GM18861 (cell line): ENCODE data around the gene HAPLN2.
"Not testable (repeated sequence)": the region's sequence is repeated elsewhere in the genome, so short reads cannot be mapped to it uniquely, and the experiment has no call there.

Experiments
- ATAC-seq: cut with Tn5 transposase; IDR thresholded peaks from one replicate; pipeline ENCODE4 v1.9.1; 2021; ENCODE audit not compliant: unreplicated experiment

The HAPLN2 gene

GRCh38 chr1:156618853-156619581, at the start of gene HAPLN2:
Gene HAPLN2, plus strand, starts transcription at chr1:156619415. Its CDS starts 4,076 bp downstream, at chr1:156623491.
- no peak for ATAC-seq

GRCh38 chr1:156571261-156571852, 47.9 kb upstream of the HAPLN2 start:
- no peak for ATAC-seq

DNA sequence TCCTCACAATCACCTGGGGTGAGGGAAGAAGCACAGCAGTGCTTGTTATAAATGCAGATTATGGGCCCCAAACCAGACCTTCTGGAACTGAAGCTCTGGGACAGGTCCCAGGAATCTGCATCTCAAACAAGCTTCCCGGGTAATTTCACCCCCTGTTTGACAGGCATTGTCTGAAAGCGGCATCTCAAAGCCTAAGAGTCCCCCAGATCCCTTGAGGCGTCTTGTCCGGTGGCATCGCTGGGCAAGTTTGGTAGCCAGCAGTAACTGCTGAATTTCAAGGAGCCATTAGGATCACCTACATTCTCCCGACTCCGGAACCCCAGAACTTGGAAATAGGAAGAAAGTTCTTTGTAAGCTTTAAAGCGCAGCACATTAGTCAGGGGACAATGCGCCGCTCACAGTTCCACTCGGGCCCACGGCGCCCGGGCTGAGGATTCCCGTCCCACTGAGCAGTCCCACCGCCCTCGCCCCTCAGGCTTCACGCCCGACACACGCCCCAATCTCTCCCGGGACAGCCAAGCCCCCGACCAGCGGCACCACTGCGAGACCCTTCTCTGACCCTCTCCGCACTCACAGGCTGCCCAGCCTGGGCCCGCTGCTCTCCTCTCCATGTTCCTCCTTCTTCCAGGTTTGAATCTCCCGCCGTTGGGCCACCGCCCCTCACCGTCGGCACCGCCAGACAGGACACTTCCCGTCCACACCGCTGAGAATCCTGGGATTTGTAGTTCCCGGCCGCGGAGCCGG, 47.1 kb upstream of the HAPLN2 start, which contains the start of gene IQGAP3:
Gene IQGAP3, minus strand, starts transcription at position 647 of the 744 bp plus-strand sequence. Its CDS starts 36 bp downstream, at position 611.
- ATAC-seq = no peak

GRCh38 chr1:156572663-156573018, 46.6 kb upstream of the HAPLN2 start:
- ATAC-seq = no peak

- ATAC-seq = no peak
These were observed 45.1 kb upstream of the HAPLN2 start for GRCh38 chr1:156574039-156574633.

DNA sequence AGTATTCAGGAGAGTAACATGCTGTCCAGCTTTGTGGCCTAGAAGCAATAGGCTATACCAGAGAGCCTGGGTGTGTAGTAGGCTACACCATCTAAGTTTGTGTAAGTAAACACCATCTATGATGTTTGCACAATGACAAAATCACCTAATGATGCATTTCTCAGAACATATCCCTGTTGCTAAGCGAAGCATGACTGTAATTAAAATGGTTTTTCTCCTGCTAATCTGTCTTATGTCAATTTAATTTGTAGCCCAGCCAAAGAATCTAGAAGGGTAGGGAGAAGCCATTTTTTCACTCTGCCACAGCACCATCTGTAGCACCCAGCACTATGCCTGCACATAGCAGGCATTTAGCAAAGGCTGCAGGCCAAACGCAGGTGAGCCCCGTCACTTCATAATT, 41.7 kb upstream of the HAPLN2 start:
- no peak for ATAC-seq

- ATAC-seq = no peak
These were observed 41.2 kb upstream of the HAPLN2 start for GRCh38 chr1:156578055-156578454.

- no peak for ATAC-seq
These were observed 39.7 kb upstream of the HAPLN2 start, which contains the start of gene TTC24 for GRCh38 chr1:156579472-156579871. Gene TTC24, plus strand, starts transcription at chr1:156579723. Its CDS starts 1,642 bp downstream, at chr1:156581365.

DNA sequence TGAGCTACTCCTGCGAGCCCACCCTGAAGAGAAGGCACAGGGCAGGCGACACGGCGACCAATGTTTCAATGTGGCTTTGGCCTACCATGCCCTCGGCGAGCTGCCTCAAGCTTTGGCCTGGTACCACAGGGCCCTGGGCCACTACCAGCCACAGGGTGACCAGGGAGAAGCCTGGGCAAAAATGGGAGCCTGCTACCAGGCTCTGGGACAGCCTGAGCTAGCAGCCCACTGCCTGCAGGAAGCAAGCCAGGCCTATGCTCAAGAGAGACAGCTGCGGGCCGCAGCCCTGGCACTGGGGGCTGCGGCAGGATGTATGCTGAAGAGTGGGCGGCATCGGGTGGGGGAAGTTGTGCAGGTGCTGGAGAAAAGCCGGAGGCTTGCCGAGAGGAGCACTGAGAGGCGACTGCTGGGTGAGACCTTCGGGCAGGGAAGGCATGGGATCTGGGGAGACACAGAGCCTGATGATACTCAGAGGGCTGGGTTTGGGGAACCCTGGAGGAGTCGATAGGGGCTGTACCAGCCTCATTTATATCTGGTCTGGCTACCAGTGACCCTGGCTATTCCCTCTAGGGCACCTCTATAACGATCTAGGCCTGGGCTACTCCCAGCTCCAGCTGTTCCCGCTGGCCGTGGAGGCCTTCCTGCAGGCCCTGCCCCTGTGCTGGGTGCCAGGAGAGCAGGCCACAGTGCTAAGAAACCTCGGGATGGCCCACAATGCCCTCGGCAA, 37.4 kb upstream of the HAPLN2 start:
- no peak for ATAC-seq

DNA sequence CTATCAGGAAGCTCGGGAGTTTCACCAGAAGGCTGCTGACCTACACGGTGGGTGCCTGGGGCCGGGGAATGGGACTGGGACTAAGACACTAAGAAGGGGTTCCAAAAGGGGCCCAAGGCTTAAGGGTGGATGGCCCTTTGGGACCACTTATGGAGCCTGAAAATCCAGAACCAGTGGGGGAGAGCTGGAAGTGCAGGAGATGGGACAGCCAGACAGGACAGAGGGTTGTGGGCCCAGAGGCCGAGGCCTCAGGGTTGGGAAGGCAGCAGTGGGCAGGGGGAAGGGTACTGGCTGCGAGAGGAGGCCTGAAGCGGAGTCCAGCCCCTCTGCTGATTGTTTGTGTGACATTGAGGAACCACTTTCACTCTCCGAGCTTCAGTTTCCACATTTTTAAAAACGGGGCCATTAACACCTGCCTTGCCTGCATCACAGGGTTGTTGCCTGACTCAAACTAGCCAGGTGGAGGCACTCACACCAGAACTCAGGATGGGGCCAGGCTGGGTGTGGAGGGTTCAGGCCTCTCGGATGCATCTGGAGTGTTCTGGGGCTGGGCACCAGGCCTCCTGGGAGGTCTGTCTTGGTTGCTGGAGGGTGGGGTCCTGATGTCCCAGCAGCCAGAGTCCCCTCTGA, 36.7 kb upstream of the HAPLN2 start:
- ATAC-seq = no peak

DNA sequence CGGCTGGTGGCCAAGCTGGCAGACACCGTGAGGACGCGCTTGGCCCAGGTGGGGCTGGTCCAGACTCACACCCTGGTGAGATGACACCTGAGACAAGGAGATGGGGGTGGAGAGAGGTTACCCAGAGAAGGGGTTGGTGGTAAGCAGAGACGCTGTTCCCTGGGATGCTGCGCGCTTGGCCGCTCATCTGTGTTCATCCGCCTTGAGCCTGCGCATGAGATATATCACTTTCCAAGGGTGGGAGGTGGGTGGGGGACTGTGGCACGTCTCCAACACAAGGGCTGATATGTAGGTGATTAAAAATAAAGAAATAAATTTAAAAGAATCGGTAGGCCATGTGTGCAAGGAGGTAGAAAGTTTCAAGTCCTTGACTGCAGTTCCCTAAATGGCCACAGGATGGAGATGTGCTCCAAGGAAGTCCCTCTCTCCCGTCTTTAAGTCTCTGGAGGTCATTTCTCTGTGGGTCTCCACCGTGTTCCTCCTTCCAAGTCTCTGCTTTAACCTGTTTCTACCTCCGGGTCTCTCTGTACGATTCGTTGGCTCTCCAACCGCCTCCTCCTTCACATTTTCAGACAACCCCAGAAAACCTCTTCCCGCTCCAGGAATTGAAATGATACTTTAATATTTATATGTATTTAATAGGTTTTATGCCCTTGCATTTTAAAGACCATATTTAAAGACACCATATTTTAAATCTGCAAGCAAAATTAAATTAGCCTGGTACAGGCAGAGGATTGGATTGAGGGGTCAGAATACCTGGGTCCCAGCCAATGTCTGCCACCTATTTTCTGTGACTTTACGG, 35.2 kb upstream of the HAPLN2 start:
- ATAC-seq = no peak

- ATAC-seq = no peak
These were observed 34.4 kb upstream of the HAPLN2 start for GRCh38 chr1:156584813-156585212.

- no peak for ATAC-seq
These were observed 32.9 kb upstream of the HAPLN2 start for GRCh38 chr1:156586323-156586722.

- ATAC-seq = no peak
These were observed 32.2 kb upstream of the HAPLN2 start for GRCh38 chr1:156586892-156587477.

DNA sequence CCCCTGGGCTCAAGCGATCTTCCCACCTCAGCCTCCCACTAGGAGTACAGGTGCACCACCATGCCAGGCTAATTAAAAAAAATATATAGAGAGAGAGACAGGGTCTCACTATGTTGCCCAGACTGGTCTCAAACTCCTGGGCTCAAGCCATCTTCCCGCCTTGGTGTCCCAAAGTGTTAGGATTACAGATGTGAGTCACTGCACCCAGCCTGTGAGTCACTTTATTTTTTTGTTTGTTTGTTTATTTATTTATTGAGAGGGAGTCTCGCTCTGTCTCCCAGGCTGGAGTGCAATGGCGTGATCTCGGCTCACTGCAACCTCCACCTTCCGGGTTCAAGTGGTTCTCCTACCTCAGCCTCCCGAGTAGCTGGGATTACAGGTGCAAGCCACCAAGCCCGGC, 31.3 kb upstream of the HAPLN2 start:
- ATAC-seq = not testable (repeated sequence)

DNA sequence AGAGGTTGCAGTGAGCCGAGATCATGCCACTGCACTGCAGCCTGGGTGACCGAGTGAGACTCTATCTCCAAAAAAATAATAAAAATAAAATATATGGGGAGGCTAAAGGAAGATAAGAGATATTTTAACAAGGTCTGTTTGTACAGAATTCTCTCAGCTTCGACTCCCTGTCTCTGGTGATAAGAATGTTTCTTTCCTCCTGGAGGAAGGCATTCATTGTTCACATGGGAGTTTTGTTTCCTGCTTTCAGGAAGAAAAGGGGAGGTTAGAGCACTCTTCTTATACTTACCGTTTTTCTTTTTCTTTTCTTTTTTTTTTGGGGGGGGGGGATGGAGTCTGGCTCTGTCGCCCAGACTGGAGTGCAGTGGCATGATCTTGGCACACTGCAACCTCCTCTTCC, 29.7 kb upstream of the HAPLN2 start:
- no peak for ATAC-seq

- no peak for ATAC-seq
These were observed 28.7 kb upstream of the HAPLN2 start for GRCh38 chr1:156590326-156591180.

DNA sequence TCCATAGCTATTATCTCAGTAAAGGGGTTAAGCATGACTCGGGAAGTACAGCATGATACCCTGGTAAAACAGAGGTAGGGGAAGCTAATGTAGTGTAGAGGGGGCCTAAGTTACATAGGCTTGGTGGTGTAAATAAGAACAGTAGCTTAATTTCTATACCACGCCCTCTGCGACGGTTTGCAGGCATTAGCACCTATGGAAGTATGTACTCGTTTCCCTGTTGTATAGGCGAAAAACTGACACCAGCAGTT, 28.1 kb upstream of the HAPLN2 start:
- peak; percentile 17 for ATAC-seq
